Ascending aorta (tissue), 2 donors: Measurements from ENCODE around the gene MYRFL. TPM values are rescaled to one million over a fixed set of nuclear protein-coding genes. Genes with fewer than 3 reads are reported as not detected.

Experiments
- DNase-seq, 2 donors: peaks; one replicate each; pipeline ENCODE4 v3.0.0-alpha.2; 2019; ENCODE audit warnings: low spot score in 2 of 2
- H3K27ac ChIP-seq, 2 donors: fragments of 200-600 bp; sonication (generic); one replicate each; pipeline ENCODE4 v1.5.1; 2016 to 2017; ENCODE audit warnings: mild to moderate bottlenecking in 1 of 2
- H3K27me3 ChIP-seq: fragments of 200-600 bp; sonication (generic); one replicate; pipeline ENCODE4 v1.5.1; 2017
- H3K36me3 ChIP-seq, 2 donors: fragments of 200-600 bp; sonication (generic); one replicate each; pipeline ENCODE4 v1.5.1; 2016
- H3K4me1 ChIP-seq, 2 donors: fragments of 200-600 bp; sonication (generic); one replicate each; pipeline ENCODE4 v1.5.1; 2016 to 2017; ENCODE audit warnings: mild to moderate bottlenecking in 1 of 2
- H3K4me3 ChIP-seq, 2 donors: fragments of 200-600 bp; sonication (generic); one replicate each; pipeline ENCODE4 v1.5.1; 2016 to 2017; ENCODE audit warnings: mild to moderate bottlenecking in 1 of 2
- H3K9me3 ChIP-seq, 2 donors: fragments of 200-600 bp; sonication (generic); one replicate each; pipeline ENCODE4 v1.5.1; 2016
- intact Hi-C: fragments of 100-400 bp; cut with DNase I; formaldehyde crosslinking; loops from one replicate; pipeline ENCODE4 v1.15.1; 2023
- total RNA-seq: library from RNA; depleted of rRNA; stranded (reverse); fragments of >200 nt; gene quantifications from one replicate; pipeline ENCODE4 v1.1.0, GENCODE V29; 2016
- TF ChIP-seq, protein P1 (sequence below), 3 experiments: fragments of 200-600 bp in 2 of 3; fragments of 450-650 bp in 1 of 3; sonication (generic) in 2 of 3; IDR thresholded peaks; one replicate each; pipeline ENCODE4 v1.5.1; 2016 to 2019; ENCODE audit warnings: antibody characterized with exemption in 3 of 3, mild to moderate bottlenecking in 1 of 3, moderate library complexity in 1 of 3

The MYRFL gene
- total RNA-seq, 1 donor from 2014 or later: not detected

DNA sequence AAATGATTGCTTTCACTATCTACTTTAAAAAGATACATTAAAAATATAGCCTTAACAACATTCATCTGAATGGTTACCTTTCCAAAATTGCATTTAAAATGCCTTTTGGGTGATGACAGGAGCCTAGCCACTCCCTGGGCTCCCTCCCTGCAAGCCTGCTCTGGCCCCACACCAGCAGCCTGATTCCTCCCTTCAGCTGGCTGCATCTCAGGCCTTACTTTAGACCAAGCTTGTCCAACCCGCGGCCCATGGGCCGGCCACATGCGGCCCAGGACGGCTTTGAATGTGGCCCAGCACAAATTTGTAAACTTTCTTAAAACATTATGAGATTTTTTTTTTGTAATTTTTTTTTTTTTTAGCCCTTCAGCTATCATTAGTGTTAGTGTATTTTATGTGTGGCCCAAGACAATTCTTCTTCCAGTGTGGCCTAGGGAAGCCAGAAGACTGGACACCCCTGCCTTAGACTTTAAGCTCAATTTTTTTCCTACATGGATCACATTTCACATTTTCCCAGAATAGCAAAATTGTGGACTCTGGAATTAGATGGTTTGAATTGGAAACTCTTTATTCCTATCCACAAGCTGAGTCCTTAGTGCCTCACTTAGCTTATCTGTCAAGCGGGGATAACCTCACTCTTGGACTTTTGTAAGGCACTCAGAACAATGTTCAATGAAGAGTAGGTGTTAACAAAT, 124.4 kb downstream of the MYRFL start:
- Histone ChIP-seq H3K4me1 (no peaks in the 10 kb centered on the region), H3K36me3 (no peaks in the 10 kb centered on the region), H3K9me3 (no peaks in the 10 kb centered on the region), H3K4me3 (no peak overlapping the region), H3K27ac (no peak overlapping the region), H3K27me3 (no peaks in the 10 kb centered on the region)
- intact Hi-C loops: no loop called here
- TF ChIP-seq, protein P1, sequence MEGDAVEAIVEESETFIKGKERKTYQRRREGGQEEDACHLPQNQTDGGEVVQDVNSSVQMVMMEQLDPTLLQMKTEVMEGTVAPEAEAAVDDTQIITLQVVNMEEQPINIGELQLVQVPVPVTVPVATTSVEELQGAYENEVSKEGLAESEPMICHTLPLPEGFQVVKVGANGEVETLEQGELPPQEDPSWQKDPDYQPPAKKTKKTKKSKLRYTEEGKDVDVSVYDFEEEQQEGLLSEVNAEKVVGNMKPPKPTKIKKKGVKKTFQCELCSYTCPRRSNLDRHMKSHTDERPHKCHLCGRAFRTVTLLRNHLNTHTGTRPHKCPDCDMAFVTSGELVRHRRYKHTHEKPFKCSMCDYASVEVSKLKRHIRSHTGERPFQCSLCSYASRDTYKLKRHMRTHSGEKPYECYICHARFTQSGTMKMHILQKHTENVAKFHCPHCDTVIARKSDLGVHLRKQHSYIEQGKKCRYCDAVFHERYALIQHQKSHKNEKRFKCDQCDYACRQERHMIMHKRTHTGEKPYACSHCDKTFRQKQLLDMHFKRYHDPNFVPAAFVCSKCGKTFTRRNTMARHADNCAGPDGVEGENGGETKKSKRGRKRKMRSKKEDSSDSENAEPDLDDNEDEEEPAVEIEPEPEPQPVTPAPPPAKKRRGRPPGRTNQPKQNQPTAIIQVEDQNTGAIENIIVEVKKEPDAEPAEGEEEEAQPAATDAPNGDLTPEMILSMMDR (IDR thresholded peaks at IDR 0.05): no peak
- DNase-seq: no peak

DNA sequence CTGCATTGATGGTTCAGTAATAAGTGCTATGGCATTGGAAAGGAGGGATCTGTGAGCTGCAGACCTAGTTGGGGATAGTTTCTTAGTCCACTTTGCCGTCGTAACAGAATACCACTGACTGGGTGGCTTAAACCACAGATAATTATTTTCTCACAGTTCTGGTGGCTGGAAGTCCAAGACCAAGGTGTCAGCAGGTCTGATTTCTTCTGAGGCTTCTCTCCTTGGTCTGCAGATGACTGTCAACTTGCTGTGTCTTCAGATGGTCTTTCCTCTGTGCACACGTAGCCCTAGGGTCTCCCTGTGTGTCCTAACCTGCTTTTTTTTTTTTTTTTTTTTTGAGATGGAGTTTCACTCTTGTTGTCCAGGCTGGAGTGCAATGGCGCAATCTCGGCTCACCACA, 126.1 kb downstream of the MYRFL start:
- H3K36me3 ChIP-seq: no peaks in the 10 kb centered on the region
- no peaks in the 10 kb centered on the region for H3K27me3 ChIP-seq
- no peak overlapping the region for H3K27ac ChIP-seq
- no peak overlapping the region for H3K4me3 ChIP-seq
- H3K4me1 ChIP-seq: no peaks in the 10 kb centered on the region
- no peak for DNase-seq
- no peaks in the 10 kb centered on the region for H3K9me3 ChIP-seq
- intact Hi-C loops: no loop called here
- TF ChIP-seq, protein P1 (IDR thresholded peaks at IDR 0.05): no peak

DNA sequence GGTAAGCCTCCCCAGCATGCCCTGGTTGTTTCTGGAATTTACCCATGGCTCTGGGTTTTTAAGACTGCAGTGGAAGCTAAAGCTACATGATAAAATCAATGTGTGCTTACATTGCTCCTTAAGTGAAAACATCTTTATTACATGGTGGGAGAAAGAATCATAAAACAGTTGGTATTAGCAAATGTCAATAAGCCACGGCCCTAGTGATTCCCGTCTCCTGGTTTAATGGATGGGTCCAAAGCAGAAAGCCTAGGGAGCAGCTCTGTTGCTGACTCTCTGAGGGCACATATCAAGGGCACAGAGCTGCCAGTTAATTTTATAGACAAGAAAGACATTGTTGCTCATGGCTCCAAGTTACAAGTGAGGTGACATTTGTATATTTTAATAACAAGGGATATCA, 127.9 kb downstream of the MYRFL start:
- H3K4me1 ChIP-seq: no peaks in the 10 kb centered on the region
- intact Hi-C loops: no loop called here
- H3K27me3 ChIP-seq: no peaks in the 10 kb centered on the region
- DNase-seq: no peak
- TF ChIP-seq, protein P1 (IDR thresholded peaks at IDR 0.05): no peak
- H3K4me3 ChIP-seq: no peak overlapping the region
- no peaks in the 10 kb centered on the region for H3K36me3 ChIP-seq
- no peak overlapping the region for H3K27ac ChIP-seq
- no peaks in the 10 kb centered on the region for H3K9me3 ChIP-seq

DNA sequence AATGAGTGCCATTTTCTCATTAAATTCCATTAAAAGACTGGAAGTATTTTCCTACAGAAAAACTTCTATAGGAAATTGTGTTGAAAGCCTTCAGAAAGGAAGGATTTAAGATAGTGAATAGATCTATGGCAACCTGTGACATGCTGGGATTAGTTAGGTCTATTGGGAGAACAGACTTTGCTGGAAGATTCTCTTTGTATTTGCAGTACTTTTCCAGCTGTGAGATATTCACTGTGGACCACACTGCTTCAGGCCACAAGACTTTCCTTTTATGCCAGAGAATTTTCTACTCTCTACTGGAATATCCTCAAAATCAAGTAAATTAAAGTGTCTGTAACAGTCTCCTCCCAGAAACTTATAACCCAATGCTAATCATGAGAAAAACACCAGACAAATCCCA, 136.2 kb downstream of the MYRFL start:
- TF ChIP-seq, protein P1 (IDR thresholded peaks at IDR 0.05): no peak
- no peak for DNase-seq
- no peaks in the 10 kb centered on the region for H3K9me3 ChIP-seq
- intact Hi-C loops: no loop called here
- H3K36me3 ChIP-seq: no peaks in the 10 kb centered on the region
- H3K4me1 ChIP-seq: peaks cover 0 to 4% of the 10 kb centered on the region in 2 donors
- no peak overlapping the region for H3K4me3 ChIP-seq
- no peaks in the 10 kb centered on the region for H3K27me3 ChIP-seq
- no peak overlapping the region for H3K27ac ChIP-seq

DNA sequence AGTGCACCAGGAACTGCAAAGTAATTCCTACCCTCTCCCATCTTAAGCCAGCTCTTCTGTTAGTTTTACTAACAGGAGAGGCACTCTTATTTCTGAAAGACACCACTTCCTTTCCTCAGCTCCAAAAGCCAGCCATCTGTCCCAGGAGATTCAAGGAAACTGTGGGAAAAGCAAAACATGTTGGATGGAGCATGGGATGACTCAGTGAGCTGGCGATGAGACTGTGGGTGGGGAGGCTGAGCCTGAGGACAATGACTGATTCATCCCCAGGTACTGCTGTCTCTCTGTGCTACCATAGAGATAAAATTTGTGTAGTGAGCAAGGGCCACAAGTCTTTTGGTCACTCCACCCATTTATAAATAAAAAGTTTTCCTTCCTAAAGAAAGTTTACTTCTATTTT, 141.4 kb downstream of the MYRFL start:
- TF ChIP-seq, protein P1 (IDR thresholded peaks at IDR 0.05): no peak
- Histone ChIP-seq H3K9me3 (no peaks in the 10 kb centered on the region), H3K27me3 (no peaks in the 10 kb centered on the region), H3K36me3 (no peaks in the 10 kb centered on the region), H3K27ac (no peak overlapping the region), H3K4me3 (no peak overlapping the region), H3K4me1 (peaks cover 0 to 8% of the 10 kb centered on the region in 2 donors)
- intact Hi-C loops: no loop called here
- peak in 1 of 2 donors; percentile 69 for DNase-seq

DNA sequence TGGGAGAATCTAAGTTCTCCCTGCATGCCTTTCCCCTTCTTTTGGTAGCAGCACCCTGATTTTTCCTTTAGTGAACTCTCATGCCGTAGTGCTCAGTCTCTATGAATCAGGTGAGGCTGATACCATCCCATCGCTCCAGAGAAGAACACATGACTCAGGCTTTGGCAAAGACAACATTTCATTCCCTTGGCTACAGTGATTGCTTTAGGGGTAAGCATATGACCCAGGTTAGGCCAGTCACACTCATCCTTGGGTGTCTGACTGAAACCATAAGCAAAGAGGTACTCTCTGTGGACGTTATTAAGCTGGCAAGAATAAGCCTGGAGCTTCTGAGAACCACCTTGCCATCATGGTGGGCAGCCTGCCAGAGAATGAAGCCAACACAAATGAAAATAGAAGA, 141.8 kb downstream of the MYRFL start:
- TF ChIP-seq, protein P1 (IDR thresholded peaks at IDR 0.05): no peak
- Histone ChIP-seq H3K4me3 (no peak overlapping the region), H3K27me3 (no peaks in the 10 kb centered on the region), H3K9me3 (no peaks in the 10 kb centered on the region), H3K27ac (no peak overlapping the region), H3K4me1 (peaks cover 0 to 8% of the 10 kb centered on the region in 2 donors), H3K36me3 (no peaks in the 10 kb centered on the region)
- intact Hi-C loops: no loop called here
- DNase-seq: no peak
